A673 (cell line): ENCODE data around the gene CTIF. TPM values are rescaled to one million over a fixed set of nuclear protein-coding genes. Genes with fewer than 3 reads are reported as not detected.

ENCODE experiments used
- BruUV-seq: library from RNA; stranded (reverse); fragments of 400-500 nt; replicated peaks from 2 replicates; lab custom pipeline; 2021; lab: Mats Ljungman, UMichigan
- CTCF ChIA-PET: fragments of 300-600 bp; sonication (Branson Sonifier 250); formaldehyde crosslinking; loops from one replicate; lab custom pipeline; 2022; ENCODE audit warnings: antibody characterized with exemption; lab: Charles Lee
- POLR2A ChIA-PET: fragments of 300-600 bp; sonication (Branson Sonifier 250); formaldehyde crosslinking; loops from one replicate; lab custom pipeline; 2022; ENCODE audit warnings: antibody characterized with exemption; ENCODE audit not compliant: low non-redundant PET; lab: Charles Lee
- DNase-seq: peaks from one replicate; pipeline ENCODE4 v3.0.0-alpha.2; 2015; ENCODE audit warnings: low spot score
- H3K27ac ChIP-seq: fragments of 200-600 bp; sonication (generic); 2 replicates; pipeline ENCODE4 v1.5.1; 2016; ENCODE audit warnings: mixed run types, low read depth, mild to moderate bottlenecking, mixed read lengths, antibody characterized with exemption, low read length; ENCODE audit not compliant: poor library complexity, severe bottlenecking
- H3K27me3 ChIP-seq: fragments of 200-600 bp; sonication (generic); replicated peaks from 2 replicates; pipeline ENCODE4 v1.6.1; 2017; ENCODE audit warnings: mixed run types, low read depth, mild to moderate bottlenecking, mixed read lengths, antibody characterized with exemption, low read length; ENCODE audit not compliant: insufficient read depth, poor library complexity
- H3K36me3 ChIP-seq: fragments of 200-600 bp; sonication (generic); 2 replicates; pipeline ENCODE4 v1.6.1; 2016; ENCODE audit warnings: mixed run types, mild to moderate bottlenecking, mixed read lengths, antibody characterized with exemption, low read length; ENCODE audit not compliant: insufficient read depth, poor library complexity, severe bottlenecking
- H3K4me1 ChIP-seq: fragments of 200-600 bp; sonication (generic); 2 replicates; pipeline ENCODE4 v1.6.1; 2017; ENCODE audit warnings: mixed run types, mild to moderate bottlenecking, mixed read lengths, antibody characterized with exemption, low read length; ENCODE audit not compliant: insufficient read depth, poor library complexity, severe bottlenecking
- H3K4me3 ChIP-seq: fragments of 200-600 bp; sonication (generic); 2 replicates; pipeline ENCODE4 v1.5.1; 2016; ENCODE audit warnings: low read depth, mixed run types, mild to moderate bottlenecking, mixed read lengths, low read length; ENCODE audit not compliant: poor library complexity, severe bottlenecking
- H3K9me3 ChIP-seq: fragments of 200-600 bp; sonication (generic); 2 replicates; pipeline ENCODE4 v1.6.1; 2016; ENCODE audit warnings: mixed run types, low read depth, mild to moderate bottlenecking, mixed read lengths, antibody characterized with exemption, low read length; ENCODE audit not compliant: poor library complexity, severe bottlenecking
- EZH2 ChIP-seq: fragments of 200-600 bp; sonication (generic); IDR thresholded peaks from 2 replicates; pipeline ENCODE4 v1.6.1; 2017; ENCODE audit warnings: borderline replicate concordance, low read depth, mild to moderate bottlenecking, mixed read lengths, antibody characterized with exemption, low read length; ENCODE audit not compliant: poor library complexity, severe bottlenecking
- intact Hi-C: fragments of 100-400 bp; cut with micrococcal nuclease; formaldehyde crosslinking; loops from one replicate; pipeline ENCODE4 v1.10.0; 2022; ENCODE audit not compliant: unreplicated experiment
- total RNA-seq: library from RNA; stranded (reverse); gene quantifications from 2 replicates; pipeline ENCODE4 v1.2.3, GENCODE V29; 2021
- TF ChIP-seq, protein P1 (sequence below): fragments of 300-800, 200-600 bp; sonication (generic); conservative IDR thresholded peaks from 2 replicates; pipeline ENCODE4 v1.5.1; 2017; ENCODE audit warnings: low read depth, mild to moderate bottlenecking, antibody characterized with exemption, low read length, moderate library complexity, mixed read lengths

CTIF gene
- total RNA-seq, 1 experiment from 2014 or later: 23.5 TPM

DNA sequence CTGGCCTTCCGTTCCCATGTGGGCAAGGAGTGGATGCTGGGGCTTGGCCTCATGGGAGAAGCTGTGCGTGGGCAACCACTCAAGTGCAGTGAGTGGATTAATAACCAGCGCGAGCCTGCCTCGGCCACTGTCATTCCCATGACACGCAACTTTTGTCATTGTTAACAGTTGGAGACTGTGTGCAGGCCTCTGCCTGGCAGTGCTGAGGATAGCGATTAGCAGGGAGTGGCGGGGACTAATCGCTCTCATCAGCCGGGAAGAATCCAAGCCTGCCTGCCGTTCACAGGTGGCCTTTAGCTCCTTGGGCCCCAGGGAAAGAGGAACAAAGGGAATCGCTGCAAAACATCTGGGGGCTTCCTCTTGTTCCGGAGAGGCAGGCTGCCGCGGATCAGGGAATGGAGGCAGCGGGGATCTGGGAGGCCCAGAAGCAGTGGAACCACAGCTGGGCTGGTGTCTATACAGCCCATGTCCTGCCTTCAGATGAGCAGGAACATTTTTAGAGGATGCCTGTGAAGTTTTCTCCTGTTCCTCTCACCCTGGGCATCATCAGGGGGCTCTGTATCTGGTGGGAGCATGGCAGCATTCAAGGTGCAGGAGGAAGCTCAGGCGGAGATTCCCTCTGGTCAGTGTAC lies 53.8 kb downstream of the CTIF start:
- TF ChIP-seq, protein P1, sequence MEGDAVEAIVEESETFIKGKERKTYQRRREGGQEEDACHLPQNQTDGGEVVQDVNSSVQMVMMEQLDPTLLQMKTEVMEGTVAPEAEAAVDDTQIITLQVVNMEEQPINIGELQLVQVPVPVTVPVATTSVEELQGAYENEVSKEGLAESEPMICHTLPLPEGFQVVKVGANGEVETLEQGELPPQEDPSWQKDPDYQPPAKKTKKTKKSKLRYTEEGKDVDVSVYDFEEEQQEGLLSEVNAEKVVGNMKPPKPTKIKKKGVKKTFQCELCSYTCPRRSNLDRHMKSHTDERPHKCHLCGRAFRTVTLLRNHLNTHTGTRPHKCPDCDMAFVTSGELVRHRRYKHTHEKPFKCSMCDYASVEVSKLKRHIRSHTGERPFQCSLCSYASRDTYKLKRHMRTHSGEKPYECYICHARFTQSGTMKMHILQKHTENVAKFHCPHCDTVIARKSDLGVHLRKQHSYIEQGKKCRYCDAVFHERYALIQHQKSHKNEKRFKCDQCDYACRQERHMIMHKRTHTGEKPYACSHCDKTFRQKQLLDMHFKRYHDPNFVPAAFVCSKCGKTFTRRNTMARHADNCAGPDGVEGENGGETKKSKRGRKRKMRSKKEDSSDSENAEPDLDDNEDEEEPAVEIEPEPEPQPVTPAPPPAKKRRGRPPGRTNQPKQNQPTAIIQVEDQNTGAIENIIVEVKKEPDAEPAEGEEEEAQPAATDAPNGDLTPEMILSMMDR: no peak
- TF ChIP-seq EZH2: no peak
- POLR2A ChIA-PET: no interaction called here
- Histone ChIP-seq H3K27ac (no peak overlapping the region), H3K27me3 (no peaks in the 10 kb centered on the region), H3K4me3 (no peak overlapping the region), H3K9me3 (no peaks in the 10 kb centered on the region), H3K36me3 (no peaks in the 10 kb centered on the region), H3K4me1 (peaks cover 6% of the 10 kb centered on the region)
- no peak for DNase-seq
- BruUV-seq: no TSS peak
- intact Hi-C loops: no loop called here
- CTCF ChIA-PET: no interaction called here

DNA sequence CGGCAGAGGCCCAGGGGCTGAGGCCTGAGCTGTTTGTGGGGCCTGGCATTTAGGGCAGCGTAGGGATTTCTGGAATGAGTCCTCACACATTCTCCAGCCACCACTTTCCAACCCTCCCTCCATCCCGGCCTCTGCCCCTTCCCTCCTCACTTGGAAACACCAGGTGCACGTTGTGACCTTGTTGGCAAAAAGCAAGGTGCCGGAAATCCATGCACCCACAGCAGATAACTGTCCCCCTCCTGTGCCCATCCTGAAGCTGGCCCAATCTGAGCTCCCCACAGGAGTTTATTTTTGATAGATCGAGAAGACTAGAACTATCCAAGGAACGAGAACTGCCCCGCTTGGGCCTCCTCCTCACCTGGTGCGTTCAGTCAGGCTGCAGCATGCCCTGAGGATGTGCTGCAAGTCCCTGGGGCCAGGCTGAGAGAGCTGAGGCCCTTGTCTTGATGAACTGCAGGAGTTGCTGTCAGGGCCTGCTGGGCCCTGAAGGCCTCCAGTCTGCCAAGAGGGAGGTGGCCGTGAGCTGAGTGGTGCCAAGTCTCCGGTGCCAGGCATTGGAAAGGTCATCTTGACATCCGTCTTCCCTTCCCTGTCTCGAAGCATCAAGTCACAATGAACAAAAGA lies 55.8 kb downstream of the CTIF start:
- Histone ChIP-seq H3K27me3 (no peaks in the 10 kb centered on the region), H3K4me3 (no peak overlapping the region), H3K9me3 (no peaks in the 10 kb centered on the region), H3K36me3 (no peaks in the 10 kb centered on the region), H3K27ac (no peak overlapping the region), H3K4me1 (peaks cover 6% of the 10 kb centered on the region)
- CTCF ChIA-PET: no interaction called here
- no peak for DNase-seq
- no TSS peak for BruUV-seq
- intact Hi-C loops: no loop called here
- TF ChIP-seq, protein P1: no peak
- TF ChIP-seq EZH2: no peak
- POLR2A ChIA-PET: no interaction called here

DNA sequence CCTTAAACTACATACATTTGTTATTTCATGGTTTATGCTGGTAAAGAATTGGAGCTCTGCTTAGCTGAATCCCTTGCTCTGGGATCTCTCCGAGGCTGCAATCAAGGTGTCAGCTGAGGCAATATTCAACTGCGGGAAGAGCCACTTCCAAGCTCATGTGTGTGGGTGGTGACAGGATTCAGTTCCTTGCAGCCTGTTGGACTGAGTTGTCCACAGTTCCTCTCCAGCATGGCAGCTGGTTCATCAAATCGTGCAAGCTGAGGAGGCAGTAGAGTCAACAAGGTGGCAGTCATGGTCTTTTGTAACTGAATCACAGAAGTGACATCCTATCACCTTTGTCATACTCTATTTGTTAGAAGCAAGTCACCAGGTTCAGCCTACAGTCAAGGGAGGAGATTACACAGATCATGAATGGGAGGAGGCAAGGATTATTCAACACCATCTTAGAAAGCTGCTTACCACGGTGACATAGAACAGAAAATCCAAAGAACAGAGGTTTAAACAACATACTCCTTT lies 56.9 kb downstream of the CTIF start:
- H3K4me3 ChIP-seq: no peak overlapping the region
- H3K4me1 ChIP-seq: peaks cover under 1% of the 10 kb centered on the region
- intact Hi-C loops: no loop called here
- no peak for TF ChIP-seq EZH2
- TF ChIP-seq, protein P1: no peak
- no peaks in the 10 kb centered on the region for H3K9me3 ChIP-seq
- no peaks in the 10 kb centered on the region for H3K36me3 ChIP-seq
- H3K27ac ChIP-seq: no peak overlapping the region
- H3K27me3 ChIP-seq: no peaks in the 10 kb centered on the region
- CTCF ChIA-PET: no interaction called here
- BruUV-seq: no TSS peak
- POLR2A ChIA-PET: no interaction called here
- no peak for DNase-seq
